HG02763 (cell line): Measurements from ENCODE around the gene SLMAP.

Source experiments
- ATAC-seq: cut with Tn5 transposase; IDR thresholded peaks from one replicate; pipeline ENCODE4 v1.9.1; 2021; ENCODE audit warnings: mild to moderate bottlenecking, moderate library complexity; ENCODE audit not compliant: unreplicated experiment

Gene SLMAP

DNA sequence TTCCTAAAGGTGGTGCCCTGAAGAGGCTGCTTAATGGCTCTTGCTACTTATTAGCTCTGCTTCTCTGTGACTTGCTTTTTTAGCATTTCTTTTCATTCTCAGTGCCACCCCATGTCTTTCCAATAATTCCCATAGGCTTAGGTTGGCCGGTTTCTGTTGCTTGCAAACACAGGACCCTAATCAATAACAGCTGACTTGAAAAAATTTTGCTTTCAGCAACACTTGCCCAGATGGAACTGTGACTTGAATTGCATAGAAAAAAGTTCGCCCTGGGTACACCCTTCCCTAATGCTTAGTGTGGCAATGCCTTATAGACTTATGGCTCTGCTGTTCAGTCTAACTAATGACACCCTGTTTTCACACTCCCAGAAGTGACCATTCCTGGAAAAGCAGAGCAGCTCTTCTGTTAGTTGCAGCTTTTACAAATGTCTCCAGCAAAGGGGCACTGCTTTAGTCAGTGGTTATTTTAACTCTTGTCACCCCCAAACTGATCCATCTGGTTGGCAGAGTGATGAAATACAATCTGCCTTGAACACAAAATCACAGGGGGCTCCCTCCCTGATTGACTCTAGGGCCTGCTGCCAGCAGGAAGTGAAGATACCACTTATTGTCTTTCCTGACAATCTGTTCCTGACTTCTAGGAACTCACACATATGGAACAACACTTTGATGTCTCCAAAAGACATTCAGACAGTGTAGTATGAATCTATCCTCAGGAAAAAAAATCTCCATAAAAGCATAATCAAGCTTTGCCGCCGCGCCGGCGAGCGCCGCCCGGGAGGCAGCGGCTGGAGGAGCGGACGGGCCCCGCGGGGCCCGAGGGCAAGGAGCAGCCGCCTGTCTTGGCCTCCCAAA, 9.7 kb upstream of the SLMAP start:
- no peak for ATAC-seq

DNA sequence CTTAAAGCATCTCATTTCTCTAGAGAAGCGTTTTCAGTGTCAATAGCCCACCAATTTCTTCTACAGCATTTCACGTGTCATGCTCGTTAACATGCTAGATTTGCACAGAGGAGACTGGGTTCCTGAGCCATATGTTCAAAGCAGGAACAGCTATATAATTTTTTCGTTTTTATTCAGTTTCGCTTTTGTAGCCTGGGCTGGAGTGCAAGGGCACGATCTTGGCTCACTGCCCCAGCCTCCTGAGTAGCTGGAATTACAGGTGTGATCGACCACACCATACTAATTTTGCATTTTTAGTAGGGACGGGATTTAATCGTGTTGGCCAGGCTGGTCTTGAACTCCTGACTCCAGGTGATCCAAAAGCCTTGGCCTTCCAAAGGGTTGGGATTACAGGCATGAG, 6.6 kb upstream of the SLMAP start:
- no peak for ATAC-seq

DNA sequence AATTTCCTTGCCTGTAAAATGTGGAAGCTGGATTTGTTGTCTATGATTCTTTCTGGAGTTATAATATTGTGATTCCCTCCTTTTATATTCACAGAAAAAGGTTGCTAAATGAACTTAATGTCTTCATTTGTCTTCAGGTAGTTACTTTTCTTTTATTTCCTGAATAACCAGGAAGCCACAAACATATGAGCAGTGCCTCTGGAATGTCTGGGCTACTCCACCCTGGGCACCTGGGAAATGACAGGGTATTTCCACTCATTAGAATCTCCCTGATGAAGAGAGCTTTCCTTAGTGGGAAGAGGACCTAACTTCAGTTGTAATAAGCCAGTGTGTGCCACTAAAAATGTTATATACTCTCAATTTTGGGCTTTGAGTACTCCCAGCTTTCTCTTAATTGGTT, 3.8 kb upstream of the SLMAP start:
- ATAC-seq = no peak

DNA sequence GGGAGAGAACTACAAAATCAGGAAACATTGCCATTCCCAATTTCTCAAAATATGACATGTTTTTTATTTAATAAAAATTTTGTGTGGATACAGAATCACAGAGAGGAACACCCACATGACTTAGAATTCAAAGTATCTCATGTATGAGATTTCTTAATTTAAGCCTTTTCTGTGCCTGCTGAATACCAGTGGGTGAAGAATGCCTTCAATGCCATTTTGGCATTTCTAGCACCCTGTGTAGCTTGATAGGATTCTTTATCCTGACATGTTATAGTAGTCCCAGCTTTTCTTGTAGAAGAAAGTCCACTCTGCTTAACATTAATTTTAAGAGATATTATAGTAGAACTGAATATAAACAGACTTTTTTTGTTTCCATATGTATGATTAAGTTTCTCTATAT, 3.1 kb upstream of the SLMAP start:
- ATAC-seq = no peak

DNA sequence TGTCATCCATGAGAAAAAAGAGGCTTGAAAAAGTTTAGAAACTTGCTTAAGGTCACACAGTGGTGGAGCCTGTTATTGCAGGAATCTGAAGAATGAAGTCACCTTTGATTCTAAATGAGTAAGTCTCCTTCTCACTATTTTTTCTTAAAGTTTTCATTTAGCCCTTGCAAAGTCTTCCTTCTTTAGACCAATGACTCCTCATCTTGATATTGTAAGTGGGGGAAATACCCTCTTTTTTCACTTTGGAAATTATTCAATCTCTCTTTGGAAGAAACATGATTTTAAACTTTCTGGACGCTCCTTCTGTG, 787 bp upstream of the SLMAP start:
- ATAC-seq = no peak

DNA sequence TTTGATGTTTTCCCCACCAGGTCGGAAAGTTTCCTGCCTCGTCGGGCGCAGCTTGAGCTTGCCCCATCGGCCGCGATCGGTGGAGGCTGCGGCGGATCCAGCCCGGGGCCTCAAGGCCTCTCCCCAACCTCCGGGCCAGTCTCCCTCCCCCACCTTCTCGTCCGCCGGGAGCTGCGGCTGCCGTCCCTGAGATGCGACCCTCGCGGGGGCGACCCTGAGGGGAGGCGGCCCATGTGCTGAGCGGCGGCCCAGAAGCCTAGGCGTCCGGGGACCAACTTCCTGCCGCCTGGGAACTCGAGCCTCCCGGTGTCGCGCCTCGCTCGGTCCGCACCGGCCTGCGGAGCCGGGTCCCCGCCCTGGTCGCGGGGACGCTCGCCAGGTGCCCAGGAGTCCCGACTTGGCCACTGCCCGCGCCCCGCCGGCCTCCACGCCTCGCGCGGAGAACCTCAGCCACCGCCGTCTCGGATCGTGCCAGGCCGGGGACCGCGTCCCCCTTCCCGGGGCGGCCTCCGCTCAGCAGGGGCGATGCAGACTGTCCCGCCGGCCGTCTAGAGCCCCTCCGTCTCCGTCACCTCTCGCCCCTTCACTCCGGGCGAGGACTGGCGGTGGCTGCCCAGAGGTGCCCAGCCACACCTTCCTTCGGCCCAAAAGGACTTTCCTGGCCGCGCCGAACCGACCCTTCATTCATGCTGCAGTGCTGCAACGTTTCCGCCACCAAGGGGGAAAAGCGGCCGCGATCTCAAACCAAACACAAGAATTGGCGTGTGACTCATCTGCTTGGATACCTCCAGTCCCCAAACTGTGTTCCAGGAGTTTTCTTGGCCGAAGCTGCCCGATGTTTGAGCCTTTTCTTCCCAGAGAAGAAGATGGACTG, 656 bp downstream of the SLMAP start:
- ATAC-seq = peak; percentile 13

DNA sequence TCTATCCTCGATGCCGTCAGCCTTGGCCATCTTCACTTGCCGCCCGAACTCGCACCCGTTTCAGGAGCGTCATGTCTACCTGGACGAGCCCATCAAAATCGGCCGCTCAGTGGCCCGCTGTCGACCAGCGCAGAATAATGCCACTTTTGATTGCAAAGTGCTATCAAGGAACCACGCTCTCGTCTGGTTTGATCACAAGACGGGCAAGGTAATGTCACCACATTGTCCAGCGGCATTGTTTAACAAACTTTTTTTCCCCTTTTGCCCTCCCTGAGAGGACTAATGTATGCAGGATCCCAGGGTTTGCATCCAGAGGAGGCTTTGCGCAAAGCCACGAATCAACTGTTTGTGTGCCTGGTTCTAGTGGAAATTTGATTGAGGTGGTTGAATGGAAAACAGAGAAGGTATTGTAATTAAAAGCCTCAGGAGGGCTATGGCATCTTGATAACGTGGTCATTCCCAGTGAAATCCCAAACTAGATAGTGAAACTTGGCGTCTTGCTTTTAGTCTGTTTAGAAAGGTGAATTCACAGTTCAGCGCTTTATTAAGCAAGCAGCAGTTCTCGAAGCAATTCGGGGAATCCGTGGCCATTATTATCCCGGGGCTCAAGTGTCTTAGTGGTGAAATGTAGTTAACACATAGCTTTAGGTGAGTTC, 1.7 kb downstream of the SLMAP start:
- ATAC-seq = no peak

DNA sequence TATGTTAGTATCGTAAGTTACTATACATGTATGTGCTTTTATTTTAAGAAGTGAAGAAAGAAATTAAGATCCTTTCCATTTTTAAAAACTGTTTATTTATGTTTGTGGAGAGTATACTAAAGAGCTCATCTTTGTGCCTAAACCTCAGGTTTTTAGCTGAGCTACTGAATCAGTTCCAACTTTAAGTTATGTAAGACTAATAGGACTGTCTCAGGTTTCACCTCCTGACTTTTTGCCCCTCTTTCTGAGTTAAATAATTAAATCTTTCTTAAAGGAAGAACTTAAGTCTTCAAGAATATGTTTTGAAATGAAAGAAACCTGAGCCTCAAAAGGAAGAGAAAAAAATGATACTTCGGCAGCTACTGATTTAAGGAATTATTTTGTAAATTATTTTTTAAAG, 2.6 kb downstream of the SLMAP start:
- no peak for ATAC-seq

DNA sequence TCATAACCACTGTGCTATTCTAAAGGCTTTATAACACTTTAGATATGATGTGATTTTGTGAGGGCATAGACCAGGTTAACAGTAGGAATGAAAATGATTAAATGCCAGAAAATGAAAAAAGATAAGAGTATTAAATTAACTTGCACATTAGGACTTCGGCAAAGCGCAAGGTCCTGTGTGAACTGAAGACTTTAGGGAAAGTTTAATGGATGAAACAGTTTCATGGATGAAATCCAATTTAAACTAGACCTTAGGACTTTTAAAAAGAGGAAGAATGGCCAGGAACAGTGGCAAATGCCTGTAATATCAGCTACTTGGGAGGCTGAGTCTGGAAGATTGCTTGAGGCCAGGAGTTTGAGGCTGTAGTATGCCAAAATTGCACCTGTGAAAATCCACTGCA, 8.7 kb downstream of the SLMAP start:
- ATAC-seq = no peak

DNA sequence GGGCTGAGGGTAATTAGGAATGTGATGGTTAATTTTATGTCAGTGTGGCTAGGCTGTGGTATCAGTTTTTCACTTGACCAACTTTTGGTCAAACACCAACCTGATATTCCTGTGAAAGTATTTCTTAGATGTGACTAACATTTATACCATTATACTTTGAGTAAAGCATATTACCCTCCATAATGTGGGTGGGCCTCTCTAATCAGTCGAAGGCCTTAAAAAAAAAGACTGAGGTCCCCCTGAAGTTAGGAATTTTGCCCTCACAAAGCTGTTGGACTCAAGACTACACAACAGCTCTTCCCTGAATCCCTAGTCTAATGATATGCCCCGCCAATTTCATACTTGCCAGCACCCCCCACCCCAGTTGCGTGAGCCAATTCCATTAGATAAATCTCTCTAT, 12.5 kb downstream of the SLMAP start:
- no peak for ATAC-seq

DNA sequence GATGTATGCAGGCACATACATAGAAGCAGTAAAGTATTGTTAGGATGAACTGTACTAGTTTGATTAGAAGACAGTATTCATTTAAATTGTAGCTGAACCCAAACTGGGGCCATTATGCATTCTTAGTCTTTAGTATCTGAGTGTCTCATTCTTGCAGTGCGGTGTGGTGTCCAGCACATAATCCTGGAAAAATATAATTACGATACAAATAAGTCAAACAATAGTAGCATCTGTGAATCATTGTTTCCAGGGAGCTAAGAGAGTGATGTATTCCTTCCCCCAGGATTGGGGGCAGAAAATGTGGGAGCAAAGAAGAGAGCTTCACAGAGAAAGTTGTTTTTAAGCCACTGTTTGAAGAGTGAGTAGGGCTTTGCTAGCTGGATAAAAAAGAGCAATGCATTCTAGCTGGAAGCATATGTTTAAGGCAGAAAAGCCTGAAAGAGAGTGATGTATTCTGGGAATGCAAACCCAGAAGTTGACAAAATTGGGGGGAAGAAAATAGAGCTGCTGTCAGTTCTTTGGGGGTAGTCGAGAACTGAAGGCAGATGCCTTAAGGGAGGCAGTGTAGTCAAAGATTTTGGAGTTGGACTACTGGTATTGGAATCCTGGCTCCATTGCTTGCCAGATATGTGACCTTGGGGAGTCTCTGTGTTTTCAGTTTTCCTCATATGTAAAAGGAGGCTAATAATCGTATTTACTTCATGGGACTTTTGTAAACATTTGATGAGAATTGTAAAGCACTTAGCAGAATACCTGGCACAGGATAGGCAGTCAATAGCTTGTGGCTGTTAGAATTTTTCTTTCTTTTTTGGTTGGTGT, 14.1 kb downstream of the SLMAP start:
- ATAC-seq = no peak

DNA sequence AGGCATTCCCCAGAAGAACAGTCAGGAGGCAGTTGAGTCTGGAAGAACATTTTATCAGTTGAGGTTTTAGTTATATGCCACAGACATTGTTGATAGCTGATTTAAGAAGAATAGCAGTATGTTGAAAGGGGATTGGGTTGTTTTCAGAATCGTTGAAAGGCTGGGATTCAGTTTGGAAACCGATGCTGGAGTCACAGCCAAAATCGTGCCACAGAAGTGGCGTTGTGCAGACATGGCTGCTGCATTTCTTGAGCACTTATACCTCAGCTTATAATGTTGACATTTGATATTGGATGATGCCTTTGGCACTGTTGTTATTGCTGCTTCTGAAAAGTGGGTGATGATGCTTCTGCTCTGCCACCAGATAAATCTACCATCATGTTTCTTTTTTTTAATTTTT, 16.1 kb downstream of the SLMAP start:
- no peak for ATAC-seq

DNA sequence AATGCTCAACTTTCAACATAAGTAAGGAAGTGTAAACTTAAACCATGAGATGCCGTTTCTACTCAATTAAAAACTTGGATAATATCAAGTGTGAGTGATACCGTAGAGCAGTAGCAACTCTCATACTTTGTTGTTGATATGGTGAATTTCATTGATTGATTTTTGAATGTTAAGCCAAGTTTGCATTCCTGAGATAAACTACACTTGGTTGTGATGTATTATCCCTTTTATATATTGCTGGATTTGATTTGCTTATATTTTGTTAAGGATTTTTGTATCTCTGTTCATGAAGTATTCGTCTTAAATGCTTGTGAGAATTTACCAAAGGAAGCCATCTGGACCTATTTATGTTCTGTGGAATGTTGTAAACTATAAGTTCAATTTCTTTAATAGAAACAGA, 21.7 kb downstream of the SLMAP start:
- ATAC-seq = no peak

DNA sequence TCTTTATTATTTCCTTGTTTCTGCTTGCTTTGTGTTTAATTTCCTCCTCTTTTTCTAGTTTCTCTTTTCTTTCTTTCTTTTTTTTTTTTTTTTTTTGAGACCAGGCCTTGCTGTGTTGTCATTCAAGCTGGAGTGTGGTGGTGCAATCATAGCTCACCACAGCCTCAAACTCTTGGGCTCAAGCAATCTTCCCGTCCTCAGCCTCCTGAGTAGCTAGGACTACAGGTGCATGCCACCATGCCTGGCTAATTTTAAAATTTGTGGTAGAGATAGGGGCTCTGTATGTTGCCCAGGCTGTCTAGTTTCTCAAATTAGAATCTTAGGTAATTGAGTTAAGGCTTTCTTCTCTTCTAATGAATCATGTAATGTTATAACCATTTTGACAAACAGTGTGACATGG, 22.4 kb downstream of the SLMAP start:
- no peak for ATAC-seq

DNA sequence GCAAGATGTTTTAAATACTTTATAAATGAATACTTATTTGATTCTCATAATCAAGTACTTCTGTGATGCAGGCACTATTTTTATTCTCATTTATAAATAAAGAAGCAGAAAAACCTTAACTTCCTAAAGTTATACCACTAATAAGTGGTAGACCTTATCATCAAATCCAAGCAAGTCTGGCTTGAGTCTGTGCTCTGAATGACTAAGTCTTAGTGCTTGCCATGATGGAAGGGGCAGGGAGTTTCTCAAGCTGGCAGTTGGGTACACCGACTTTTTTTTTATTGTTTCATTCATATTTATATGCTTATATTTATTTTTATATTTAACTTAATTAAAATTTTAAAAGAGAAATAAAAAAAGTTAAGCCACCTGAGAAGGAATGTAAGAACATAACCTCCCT, 23.6 kb downstream of the SLMAP start:
- no peak for ATAC-seq

DNA sequence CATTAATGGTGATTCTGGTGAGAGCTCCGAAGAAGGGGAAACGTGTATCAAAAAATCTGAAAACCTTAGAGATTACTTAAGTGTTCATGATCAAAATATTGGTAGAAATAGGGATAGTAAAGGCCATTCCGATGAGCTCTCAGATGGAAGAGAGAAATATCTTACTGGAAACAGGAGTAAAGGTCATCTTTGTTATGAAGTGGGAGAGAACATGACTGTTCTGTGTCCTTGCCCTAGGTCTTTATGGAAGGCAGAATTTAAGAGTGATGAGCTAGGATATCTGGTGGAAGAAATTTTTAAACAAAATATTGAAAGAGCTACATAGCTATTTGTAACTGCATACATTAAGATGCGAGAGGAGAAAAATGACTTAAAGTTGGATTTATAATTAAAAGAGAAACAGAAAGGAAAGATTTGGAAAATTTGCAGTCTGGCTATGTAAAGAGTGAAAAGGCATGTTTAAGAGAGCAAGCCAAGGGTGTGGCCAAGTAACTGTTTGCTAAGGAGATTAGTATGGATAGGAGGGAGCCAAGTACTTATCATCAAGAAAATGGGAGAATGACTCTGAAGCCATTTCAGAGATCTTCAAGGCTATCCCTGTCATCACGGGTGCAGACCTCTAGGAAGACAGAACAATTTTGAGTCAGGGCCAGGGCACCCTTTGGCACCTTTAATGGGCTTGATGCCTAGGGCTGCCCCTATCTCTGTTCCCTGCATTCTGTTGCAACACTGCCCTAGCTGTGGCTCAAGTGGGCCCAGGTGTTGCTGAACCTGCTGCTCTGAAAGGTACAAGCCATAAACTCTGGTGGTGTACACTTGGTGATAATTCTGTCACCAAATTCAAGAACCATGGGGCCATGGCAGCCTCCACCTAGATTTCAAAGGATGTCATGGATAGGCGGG, 27.3 kb downstream of the SLMAP start:
- ATAC-seq = no peak

DNA sequence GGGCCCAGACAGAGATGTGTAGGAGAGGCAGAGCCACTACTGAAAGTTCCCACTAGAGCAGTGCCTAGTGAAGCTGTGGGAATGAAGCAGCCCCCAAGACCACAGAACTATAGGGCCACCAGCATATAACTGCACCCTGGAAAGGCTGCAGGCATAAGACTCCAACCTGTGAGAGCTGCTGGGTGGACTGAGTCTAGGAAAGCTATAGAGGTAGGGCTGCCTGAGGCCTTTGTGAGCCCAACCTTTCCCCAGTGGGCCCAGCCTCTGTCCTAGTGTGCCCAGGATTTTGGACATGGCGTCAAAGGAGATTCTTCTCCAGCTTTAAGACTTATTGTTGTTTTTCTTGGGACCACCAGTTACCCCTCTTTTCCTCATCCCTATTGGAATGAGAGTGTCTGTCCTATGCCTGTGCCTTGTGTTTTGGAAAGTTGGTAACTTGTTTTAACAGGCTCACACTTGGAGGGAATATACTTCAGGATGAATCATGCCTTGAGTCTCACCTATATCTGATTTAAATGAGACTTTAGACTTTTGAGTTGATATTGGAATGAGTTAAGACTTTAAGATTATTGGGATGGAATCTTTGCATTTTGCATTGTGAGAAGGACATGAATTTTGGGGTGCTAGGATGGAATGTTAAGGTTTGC, 28.1 kb downstream of the SLMAP start:
- no peak for ATAC-seq

DNA sequence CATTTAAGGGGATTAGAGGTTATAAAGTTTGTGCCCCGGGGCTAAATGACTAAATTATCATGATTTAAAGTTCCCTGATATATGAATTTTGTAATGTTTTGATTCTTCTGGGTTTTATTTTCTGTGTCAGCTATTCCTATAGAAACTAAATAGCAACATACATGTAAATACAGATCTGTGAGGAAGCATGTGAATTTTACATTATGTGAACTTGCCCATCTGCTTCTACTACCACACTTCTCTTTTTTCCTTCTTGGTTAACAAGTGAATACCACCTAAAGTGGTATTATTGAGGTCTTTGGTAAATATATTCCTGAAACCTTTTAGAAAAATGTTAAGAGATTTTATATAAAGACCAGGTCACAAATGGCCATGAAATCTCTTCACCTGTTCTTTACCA, 29.3 kb downstream of the SLMAP start:
- no peak for ATAC-seq

DNA sequence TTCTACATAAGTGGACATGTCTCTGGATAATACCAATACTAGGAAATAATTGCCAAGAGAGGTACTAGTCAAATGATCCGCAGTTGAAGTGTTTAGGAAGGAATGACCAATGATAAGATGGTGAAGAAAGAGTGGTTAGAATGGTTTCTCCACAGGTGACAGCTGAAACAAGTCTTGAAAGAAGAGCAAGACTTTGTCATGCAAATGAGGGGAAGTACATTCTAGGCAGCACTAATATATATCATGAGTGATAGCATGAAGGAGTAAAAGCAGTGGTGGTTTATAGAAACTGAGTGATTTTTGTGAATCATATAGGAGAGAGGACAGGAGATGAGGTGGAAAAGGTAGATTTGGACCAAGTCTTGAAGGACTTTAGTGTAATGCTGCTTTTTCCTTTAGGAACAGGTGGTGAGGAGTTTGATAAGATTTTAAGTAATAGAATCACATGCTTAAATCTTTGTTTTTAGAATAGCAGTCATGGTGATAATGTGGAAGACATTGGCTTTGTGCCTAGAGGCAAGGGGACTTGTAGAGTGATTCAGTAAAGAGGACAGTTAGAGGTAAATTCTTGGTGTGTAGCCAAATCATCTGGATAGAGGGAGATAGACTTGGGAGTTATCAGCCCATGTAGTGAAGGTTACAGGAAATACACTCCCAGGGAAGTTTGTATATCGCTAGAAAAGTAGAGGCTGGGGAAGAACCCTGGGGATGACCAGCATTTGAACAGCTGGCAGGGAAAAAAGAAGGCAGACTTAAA, 31.9 kb downstream of the SLMAP start:
- peak; percentile 85 for ATAC-seq
